Thymus (tissue), 11 donors: ENCODE results near the gene ZNF318. TPM values are rescaled to one million over a fixed set of nuclear protein-coding genes. Genes with fewer than 3 reads are reported as not detected.
"Not testable (repeated sequence)": the region's sequence is repeated elsewhere in the genome, so short reads cannot be mapped to it uniquely, and the experiment has no call there.

ENCODE experiments used
- DNase-seq, 9 donors: peaks; one replicate each; pipeline ENCODE4 v3.0.0-alpha.2; 2013; ENCODE audit warnings: low spot score in 9 of 9, low read depth in 6 of 9, missing footprints in 1 of 9
- H3K27ac ChIP-seq, 2 donors: one replicate each; pipeline ENCODE4 v1.5.1; 2013; ENCODE audit warnings: control low read depth in 1 of 2, low read depth in 1 of 2, low read length in 1 of 2, mild to moderate bottlenecking in 1 of 2, moderate library complexity in 1 of 2
- H3K27me3 ChIP-seq, 2 donors: one replicate each; pipeline ENCODE4 v1.5.1; 2013; ENCODE audit warnings: low read length in 1 of 2; ENCODE audit not compliant: control insufficient read depth in 2 of 2, insufficient read depth in 1 of 2
- H3K36me3 ChIP-seq, 2 donors: one replicate each; pipeline ENCODE4 v1.5.1; 2013; ENCODE audit warnings: low read length in 1 of 2, mild to moderate bottlenecking in 1 of 2, moderate library complexity in 1 of 2; ENCODE audit not compliant: control insufficient read depth in 2 of 2, insufficient read depth in 2 of 2
- H3K4me1 ChIP-seq, 2 donors: one replicate each; pipeline ENCODE4 v1.5.1; 2013; ENCODE audit warnings: low read length in 2 of 2; ENCODE audit not compliant: control insufficient read depth in 2 of 2, insufficient read depth in 2 of 2
- H3K4me3 ChIP-seq, 2 donors: one replicate each; pipeline ENCODE4 v1.5.1; 2013; ENCODE audit warnings: low read length in 2 of 2, control low read depth in 1 of 2, mild to moderate bottlenecking in 1 of 2
- H3K9me3 ChIP-seq, 2 donors: one replicate each; pipeline ENCODE4 v1.5.1; 2013; ENCODE audit warnings: low read length in 1 of 2, mild to moderate bottlenecking in 1 of 2; ENCODE audit not compliant: control insufficient read depth in 2 of 2, insufficient read depth in 1 of 2
- WGBS: extraction: QIAGEN DNeasy Blood & Tissue Kit; methylation state at CpG from one replicate; pipeline ENCODE4 v1.1.7; 2013; 5-methylcytosine and 5-hydroxymethylcytosine counted together
- polyA plus RNA-seq: library from polyadenylated mRNA; stranded (reverse); fragments of 200-250 nt; gene quantifications from one replicate; pipeline ENCODE4 v1.2.3, GENCODE V29; 2013
- total RNA-seq: library from RNA; stranded (reverse); fragments of 120-200 nt; gene quantifications from one replicate; pipeline ENCODE4 v1.2.4, GENCODE V29; 2013
- donor health status: healthy.

Gene ZNF318
- total and polyA plus RNA-seq, 2 donors: 8.0 to 9.2 TPM

DNA sequence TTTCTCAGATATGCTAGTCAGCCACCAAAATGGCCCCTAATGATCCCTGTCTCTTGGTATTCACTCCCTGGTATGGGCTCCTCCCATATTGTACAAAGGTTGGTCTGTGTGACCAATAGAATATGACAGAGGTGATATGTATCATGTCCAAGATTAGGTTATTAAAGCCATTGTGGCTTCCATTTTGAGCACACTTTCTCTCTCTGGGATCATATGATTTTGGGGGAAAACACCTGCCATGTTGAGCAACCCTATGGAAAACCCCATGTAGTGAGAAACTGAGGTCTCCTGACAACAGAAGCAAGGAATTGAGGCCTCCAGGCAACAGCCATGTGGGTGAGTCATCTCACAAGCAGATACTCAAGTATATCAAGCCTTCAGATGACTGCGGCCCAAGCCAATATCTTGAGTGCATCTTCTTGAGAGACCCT, 7.1 kb upstream of the ZNF318 start:
- Histone ChIP-seq H3K4me3 (no peak overlapping the region), H3K27ac (no peak overlapping the region), H3K36me3 (no peaks in the 10 kb centered on the region), H3K4me1 (no peaks in the 10 kb centered on the region), H3K9me3 (no peaks in the 10 kb centered on the region), H3K27me3 (peaks cover 6 to 21% of the 10 kb centered on the region in 2 donors)
- 97% methylated on average over 1 of the region's 1 CpG for WGBS
- no peak for DNase-seq

DNA sequence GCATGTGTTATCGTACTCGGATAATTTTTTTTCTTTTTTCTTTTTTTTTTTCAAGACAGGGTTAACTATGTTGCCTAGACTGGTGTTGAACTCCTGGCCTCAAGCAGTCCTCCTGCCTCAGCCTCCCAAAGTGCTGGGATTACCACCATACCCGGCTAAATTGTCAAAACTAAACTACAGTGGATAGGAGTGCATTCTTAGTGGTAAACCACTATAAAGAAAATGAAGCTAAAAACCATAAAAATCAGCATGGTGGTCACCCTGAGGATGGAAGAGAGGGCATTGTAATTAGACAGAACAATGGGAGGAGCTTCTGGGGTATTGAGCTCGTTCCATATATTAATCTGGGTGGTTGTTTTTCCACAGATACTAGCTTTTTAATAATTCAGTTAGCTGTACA, 6.2 kb upstream of the ZNF318 start:
- H3K27ac ChIP-seq: no peak overlapping the region
- H3K36me3 ChIP-seq: no peaks in the 10 kb centered on the region
- H3K4me1 ChIP-seq: no peaks in the 10 kb centered on the region
- no peak overlapping the region for H3K4me3 ChIP-seq
- DNase-seq: no peak
- H3K9me3 ChIP-seq: no peaks in the 10 kb centered on the region
- H3K27me3 ChIP-seq: peaks cover 6 to 16% of the 10 kb centered on the region in 2 donors
- WGBS: 94% methylated on average over 4 of the region's 4 CpGs

DNA sequence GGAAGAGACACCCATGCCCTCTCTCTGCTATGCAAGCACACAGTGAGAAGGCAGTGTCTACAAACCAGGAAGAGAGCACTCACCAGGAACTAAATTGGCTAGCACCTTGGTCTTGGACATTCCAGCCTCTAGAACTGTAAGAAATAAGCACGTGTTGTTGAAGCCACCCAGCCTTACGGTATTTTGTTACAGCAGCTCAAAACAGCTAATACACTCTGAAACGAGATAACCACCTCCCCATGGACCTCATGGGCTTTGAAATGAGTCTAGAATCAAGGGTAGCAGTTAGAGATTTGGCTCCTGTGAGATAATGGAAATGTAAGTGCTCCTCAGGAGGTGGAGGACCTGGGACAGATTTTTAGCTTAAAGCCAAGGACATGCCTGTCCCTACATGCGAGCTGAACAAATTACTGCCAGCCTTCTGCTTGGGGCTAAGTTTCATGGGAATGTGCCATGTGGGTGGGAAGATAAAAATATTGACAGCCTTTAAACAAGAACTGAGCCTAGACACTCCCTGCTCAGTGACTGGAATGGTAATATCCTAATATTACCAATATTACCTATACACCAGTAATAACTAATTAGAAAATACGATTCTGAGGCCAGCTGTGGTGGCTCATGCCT, 3.9 kb upstream of the ZNF318 start:
- 95% methylated on average over 5 of the region's 5 CpGs for WGBS
- peaks cover 2 to 11% of the 10 kb centered on the region in 2 donors for H3K27me3 ChIP-seq
- no peak overlapping the region for H3K4me3 ChIP-seq
- DNase-seq: no peak
- H3K9me3 ChIP-seq: no peaks in the 10 kb centered on the region
- H3K27ac ChIP-seq: no peak overlapping the region
- H3K4me1 ChIP-seq: peaks cover 6 to 11% of the 10 kb centered on the region in 2 donors
- no peaks in the 10 kb centered on the region for H3K36me3 ChIP-seq

DNA sequence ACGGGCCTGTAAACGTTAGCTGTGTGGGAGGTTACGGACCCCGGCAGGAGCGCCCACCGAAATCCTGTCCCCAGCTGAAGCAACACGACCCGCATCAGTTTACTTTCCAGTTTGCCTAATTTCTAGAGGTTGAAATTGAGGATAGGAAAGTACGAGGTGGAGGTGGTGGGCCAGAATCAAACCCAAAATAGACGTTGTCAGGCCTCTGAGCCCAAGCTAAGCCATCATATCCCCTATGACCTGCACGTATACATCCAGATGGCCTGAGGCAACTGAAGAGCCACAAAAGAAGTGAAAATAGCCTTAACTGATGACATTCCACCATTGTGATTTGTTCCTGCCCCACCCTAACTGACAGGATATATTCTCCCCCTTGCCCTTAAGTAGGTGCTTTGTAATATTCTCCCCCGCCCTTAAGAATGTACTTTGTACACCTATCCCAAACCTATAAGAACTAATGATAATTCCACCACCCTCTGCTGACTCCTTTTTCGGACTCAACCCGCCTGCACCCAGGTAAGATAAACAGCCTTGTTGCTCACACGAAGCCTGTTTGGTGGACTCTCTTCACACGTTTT, 645 bp upstream of the ZNF318 start:
- DNase-seq: peak in 1 of 9 donors; percentile 23
- Histone ChIP-seq H3K4me3 (peak overlapping the region; percentile 79 to 89), H3K27ac (peak overlapping the region; percentile 80 to 85), H3K27me3 (peaks cover 2 to 12% of the 10 kb centered on the region in 2 donors), H3K4me1 (peaks cover 18 to 22% of the 10 kb centered on the region in 2 donors)
- 46% methylated on average over 16 of the region's 16 CpGs for WGBS
- H3K9me3 ChIP-seq, H3K36me3 ChIP-seq: not testable (repeated sequence)

DNA sequence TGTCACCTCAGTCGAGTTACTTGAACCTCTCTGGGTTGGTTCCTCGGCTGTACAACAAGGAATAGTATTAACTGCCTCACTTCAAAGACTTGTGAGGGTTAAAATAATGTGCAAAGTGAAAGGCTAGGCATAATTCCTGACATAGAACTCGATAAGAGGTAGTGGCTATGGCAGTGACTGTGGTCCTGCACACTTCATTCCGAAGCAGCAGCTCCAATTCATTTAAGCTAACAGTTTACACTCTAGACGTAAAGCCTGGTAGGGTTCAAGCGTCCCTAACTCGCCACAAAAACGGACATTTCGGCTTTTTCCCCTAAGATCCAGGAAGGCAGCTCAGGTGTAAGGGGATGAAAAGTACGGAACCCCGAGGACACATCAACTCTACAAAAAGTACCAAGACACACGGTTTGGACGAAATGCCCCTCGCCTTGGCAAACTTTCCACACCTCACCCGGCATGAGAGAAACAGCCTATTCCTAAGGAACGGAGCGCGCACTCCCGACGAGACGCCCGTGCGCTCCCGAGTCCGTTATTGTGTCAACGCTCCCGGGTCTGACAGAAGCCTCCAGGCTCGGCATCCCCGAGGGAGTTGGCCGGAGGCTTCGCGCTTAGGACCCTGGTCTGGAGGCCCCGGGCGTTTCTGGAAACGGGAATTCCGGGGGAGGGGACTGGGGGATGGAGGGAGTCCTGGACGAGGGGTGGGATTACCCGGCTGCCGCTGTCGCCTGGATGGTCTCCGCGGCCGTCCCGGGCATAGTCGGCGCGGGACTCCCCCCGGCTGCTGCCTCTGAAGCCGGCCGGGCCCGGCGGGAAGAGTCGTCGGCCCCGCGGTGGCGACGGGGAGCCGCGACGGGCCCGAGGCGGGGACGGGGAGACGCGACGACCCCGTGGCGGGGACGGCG, 937 bp downstream of the ZNF318 start:
- Histone ChIP-seq H3K4me3 (peak overlapping the region; percentile 61 to 89), H3K27me3 (peaks cover 2 to 12% of the 10 kb centered on the region in 2 donors), H3K27ac (peak overlapping the region in 1 of 2 donors; percentile 80), H3K9me3 (no peaks in the 10 kb centered on the region), H3K4me1 (peaks cover 18 to 22% of the 10 kb centered on the region in 2 donors), H3K36me3 (peaks cover 14 to 17% of the 10 kb centered on the region in 2 donors)
- 3% methylated on average over 71 of the region's 71 CpGs for WGBS
- peak in 4 of 9 donors; percentile 14 to 49 (median 20) for DNase-seq

DNA sequence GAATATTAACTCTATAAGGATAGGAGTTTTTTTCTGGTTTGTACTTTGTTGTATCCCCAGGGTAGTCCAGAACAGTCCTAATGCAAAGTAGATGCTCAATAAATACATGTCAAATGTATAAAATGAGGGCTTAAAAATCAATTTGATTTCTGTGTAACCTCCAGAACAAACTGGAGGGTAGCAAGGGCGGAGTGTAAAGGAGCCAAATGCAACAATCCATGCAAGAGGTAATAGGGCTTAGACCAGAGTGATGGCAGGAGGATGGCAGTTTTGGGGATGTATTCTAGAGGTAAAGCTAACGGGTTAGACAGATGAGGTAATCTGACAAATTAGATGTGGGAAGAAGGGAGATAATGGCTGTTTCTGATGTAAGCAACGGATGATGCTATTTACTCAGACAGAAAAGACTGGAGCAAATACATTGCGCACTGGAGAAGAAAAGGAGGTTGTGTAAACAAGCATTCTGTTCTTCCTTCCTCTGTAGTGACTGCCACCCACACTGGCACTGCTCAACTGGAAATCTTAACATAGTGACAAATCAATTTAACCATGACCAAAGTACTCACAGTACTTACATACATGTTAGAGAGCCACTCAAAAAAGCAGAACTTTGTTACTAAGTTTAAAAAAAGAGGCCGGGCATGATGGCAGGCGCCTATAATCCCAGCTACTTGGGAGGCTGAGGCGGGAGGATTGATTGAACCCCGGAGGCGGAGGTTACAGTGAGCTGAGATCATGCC, 2.0 kb downstream of the ZNF318 start:
- H3K27me3 ChIP-seq: peaks cover 0 to 12% of the 10 kb centered on the region in 2 donors
- WGBS: 93% methylated on average over 9 of the region's 9 CpGs
- H3K4me3 ChIP-seq: peak overlapping the region in 1 of 2 donors; percentile 3
- DNase-seq: no peak
- no peaks in the 10 kb centered on the region for H3K9me3 ChIP-seq
- H3K36me3 ChIP-seq: peaks cover 18 to 23% of the 10 kb centered on the region in 2 donors
- H3K4me1 ChIP-seq: peaks cover 18 to 22% of the 10 kb centered on the region in 2 donors
- no peak overlapping the region for H3K27ac ChIP-seq

DNA sequence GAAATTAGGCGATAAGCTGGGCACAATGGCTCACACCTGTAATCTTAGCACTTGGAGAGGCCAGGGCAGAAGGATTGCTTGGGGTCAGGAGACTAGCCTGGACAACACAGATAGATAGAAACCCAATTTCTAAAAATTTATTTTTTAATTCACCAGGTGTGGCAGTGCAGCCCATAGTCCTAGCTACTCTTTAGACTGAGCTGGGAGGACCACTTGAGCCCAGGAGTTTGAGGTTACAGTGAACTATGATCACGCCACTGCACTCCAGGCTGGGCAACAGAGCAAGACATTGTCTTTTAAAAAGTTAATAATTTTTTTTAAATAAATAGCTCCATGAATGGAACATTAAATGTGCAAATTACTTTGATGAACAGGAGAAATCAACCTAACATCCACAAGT, 8.2 kb downstream of the ZNF318 start:
- Histone ChIP-seq H3K4me1 (no peaks in the 10 kb centered on the region), H3K27me3 (no peaks in the 10 kb centered on the region), H3K4me3 (no peak overlapping the region), H3K36me3 (peaks cover 39 to 62% of the 10 kb centered on the region in 2 donors), H3K27ac (no peak overlapping the region), H3K9me3 (no peaks in the 10 kb centered on the region)
- no peak for DNase-seq
- WGBS: over 99% methylated on average over 2 of the region's 2 CpGs

DNA sequence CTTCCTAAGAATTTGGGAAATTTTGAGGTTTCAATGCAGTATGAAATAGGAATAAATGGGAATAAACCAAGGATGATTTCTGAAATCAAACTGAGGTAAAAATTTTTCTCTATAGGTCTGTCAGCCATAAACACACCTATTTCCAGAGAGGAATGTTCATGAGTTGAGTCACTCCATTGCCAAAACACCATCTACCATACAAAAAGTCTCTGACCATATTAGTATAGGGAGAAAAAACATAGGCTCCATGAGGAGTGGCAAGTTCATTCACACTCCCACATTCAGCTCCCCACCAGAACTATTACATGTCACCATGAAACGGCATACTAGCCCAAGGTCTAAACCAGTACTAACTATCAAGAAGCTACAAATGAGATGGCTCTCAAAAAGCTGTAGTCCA, 9.6 kb downstream of the ZNF318 start:
- WGBS: 100% methylated on average over 1 of the region's 1 CpG
- DNase-seq: no peak
- Histone ChIP-seq H3K27ac (no peak overlapping the region), H3K4me1 (no peaks in the 10 kb centered on the region), H3K4me3 (no peak overlapping the region), H3K9me3 (no peaks in the 10 kb centered on the region), H3K27me3 (no peaks in the 10 kb centered on the region), H3K36me3 (peaks cover 48 to 71% of the 10 kb centered on the region in 2 donors)
